ENCODE data around the gene PFKFB2. TPM values are rescaled to one million over a fixed set of nuclear protein-coding genes. Genes with fewer than 3 reads are reported as not detected.

The PFKFB2 gene
- total and polyA plus RNA-seq, 7 experiments from 2014 or later: 0.64 to 4.6 (median 2.5) TPM

DNA sequence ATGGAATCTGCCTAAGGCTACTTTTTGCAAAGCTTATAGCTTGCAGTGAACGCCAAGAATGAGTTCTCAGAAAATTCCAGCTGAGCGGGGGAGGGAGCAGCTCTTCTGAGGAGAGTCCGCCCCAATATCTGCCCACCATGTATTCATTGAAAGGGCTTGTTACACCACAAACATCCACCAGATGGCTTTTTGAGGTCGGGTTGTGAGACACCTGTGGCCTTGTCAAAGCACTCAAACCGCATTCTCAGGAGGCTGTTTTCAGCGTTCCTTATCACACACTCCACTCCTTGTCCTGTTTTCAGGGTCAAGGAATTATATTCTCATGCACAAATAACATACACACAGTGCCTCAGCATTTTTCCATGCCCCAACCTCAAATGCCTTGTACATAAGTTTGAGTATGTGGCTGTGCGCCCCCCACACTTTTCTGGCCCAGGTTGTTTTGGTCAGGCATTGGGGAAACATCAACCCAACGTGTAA is 31.7 kb downstream of the PFKFB2 start:
- no peaks in the 10 kb centered on the region for H3K9me3 ChIP-seq (ENCODE audit: control insufficient read depth in 2 of 3, low read length in 3 of 3)
- no peaks in the 10 kb centered on the region for H3K27me3 ChIP-seq (ENCODE audit: control insufficient read depth in 2 of 2, insufficient read depth in 2 of 2, low read length in 2 of 2)
- ATAC-seq (peak; percentile 67), DNase-seq (peak in 8 of 9 donors; percentile 43 to 71 (median 62))
- peaks cover 0 to 15% of the 10 kb centered on the region in 2 donors for H3K4me1 ChIP-seq (ENCODE audit: control insufficient read depth in 2 of 2, insufficient read depth in 2 of 2, low read length in 2 of 2)
- H3K27ac ChIP-seq (ENCODE audit: low read depth, low read length): no peak overlapping the region
- H3K27me3 Mint-ChIP-seq: peaks cover 0 to 34% (median 0%) of the 10 kb centered on the region in 5 donors
- ChIA-PET CTCF (interaction anchor here (0.6 to 4.9 kb wide), 20 partner anchors 9 to 754 kb away, joined by 3 to 63 read pairs (median 4); partner anchors contain the start of gene PFKFB2), POLR2A (interaction anchor here (0.5 to 1.7 kb wide), 4 partner anchors 9 to 320 kb away, joined by 3 to 6 read pairs (median 4); partner anchors contain the start of gene CD55)
- H3K36me3 Mint-ChIP-seq: no peaks in the 10 kb centered on the region
- no peaks in the 10 kb centered on the region for H3K36me3 ChIP-seq (ENCODE audit: control insufficient read depth in 2 of 3, insufficient read depth in 3 of 3, low read length in 3 of 3)
- intact Hi-C loops (cut with micrococcal nuclease): loop anchor here (1.0 to 5.0 kb wide), 5 partner anchors 97 to 415 kb away; partner anchors contain the start of gene CD55 (in 1 of the 2)
- no peaks in the 10 kb centered on the region for H3K9me3 Mint-ChIP-seq
- peaks cover 3 to 33% (median 32%) of the 10 kb centered on the region in 7 donors for H3K4me1 Mint-ChIP-seq
- H3K4me3 Mint-ChIP-seq: no peak overlapping the region
- peak overlapping the region in 5 of 9 donors; percentile 5 to 78 (median 53) for H3K27ac Mint-ChIP-seq
- H3K4me3 ChIP-seq (ENCODE audit: low read length): no peak overlapping the region

DNA sequence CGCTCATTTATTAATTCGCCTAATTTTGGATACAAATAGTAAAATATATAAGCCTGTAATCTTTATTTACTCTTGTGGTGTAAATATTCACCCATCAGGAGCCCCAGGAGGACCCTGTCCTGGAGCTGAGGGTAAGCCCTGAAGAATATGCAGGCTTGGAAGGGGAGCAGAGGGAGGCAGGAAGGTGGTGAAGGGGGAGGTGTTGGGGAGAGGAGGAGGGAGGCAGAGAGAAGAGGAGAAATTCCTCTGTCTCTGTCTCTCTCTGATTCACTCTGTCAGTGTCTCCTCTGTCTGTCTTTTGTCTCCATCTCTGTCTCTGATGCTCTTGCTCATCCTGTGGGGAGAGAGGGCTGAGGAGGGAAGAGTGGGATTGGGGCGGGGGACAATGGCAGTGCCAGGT is 32.8 kb downstream of the PFKFB2 start:
- H3K27me3 ChIP-seq (ENCODE audit: control insufficient read depth in 2 of 2, insufficient read depth in 2 of 2, low read length in 2 of 2): no peaks in the 10 kb centered on the region
- intact Hi-C loops (cut with micrococcal nuclease): loop anchor here (5.0 kb wide), 1 partner anchor 251 kb away; no protein-coding TSS in a partner anchor
- H3K4me3 Mint-ChIP-seq: no peak overlapping the region

DNA sequence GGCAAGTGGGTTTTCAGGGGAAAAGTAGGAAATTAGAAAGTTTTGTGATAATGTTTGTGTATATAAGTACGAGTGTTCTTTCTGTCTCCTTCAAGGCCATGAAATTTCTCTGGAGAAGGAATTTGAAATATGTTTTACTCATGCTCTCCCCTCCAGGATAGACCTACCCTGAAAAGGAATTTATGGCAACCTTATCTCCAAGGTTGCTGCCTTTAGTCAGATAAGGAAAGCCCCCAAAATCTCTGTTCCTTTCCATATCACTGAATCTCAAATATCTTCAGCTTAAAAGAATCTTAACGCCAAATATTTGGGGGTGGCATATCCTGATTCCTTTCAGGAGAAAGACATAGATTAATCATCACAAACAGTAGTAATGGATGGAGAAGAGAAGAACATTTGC is 35.1 kb downstream of the PFKFB2 start:
- H3K4me3 Mint-ChIP-seq: peak overlapping the region in 6 of 10 donors; percentile 8 to 93 (median 84)
- H3K4me1 Mint-ChIP-seq: peaks cover 3 to 40% (median 36%) of the 10 kb centered on the region in 7 donors
- peaks cover 0 to 19% of the 10 kb centered on the region in 2 donors for H3K4me1 ChIP-seq (ENCODE audit: control insufficient read depth in 2 of 2, insufficient read depth in 2 of 2, low read length in 2 of 2)
- no peaks in the 10 kb centered on the region for H3K36me3 ChIP-seq (ENCODE audit: control insufficient read depth in 2 of 3, insufficient read depth in 3 of 3, low read length in 3 of 3)
- POLR2A ChIA-PET: interaction anchor here (0.5 to 0.7 kb wide), 2 partner anchors 36 to 61 kb away, joined by 3 read pairs; no protein-coding TSS in a partner anchor
- intact Hi-C loops (cut with micrococcal nuclease): loop anchor here (5.0 kb wide), 1 partner anchor 249 kb away; no protein-coding TSS in a partner anchor
- CTCF ChIA-PET: interaction anchor here (0.9 to 3.1 kb wide), 4 partner anchors 14 to 413 kb away, joined by 3 to 13 read pairs (median 6); no protein-coding TSS in a partner anchor
- peaks cover 0 to 4% of the 10 kb centered on the region in 2 donors for H3K27me3 ChIP-seq (ENCODE audit: control insufficient read depth in 2 of 2, insufficient read depth in 2 of 2, low read length in 2 of 2)
- H3K4me3 ChIP-seq (ENCODE audit: low read length): no peak overlapping the region
- H3K9me3 Mint-ChIP-seq: no peaks in the 10 kb centered on the region
- H3K9me3 ChIP-seq (ENCODE audit: control insufficient read depth in 2 of 3, low read length in 3 of 3): no peaks in the 10 kb centered on the region
- no peak for DNase-seq
- H3K27ac Mint-ChIP-seq: peak overlapping the region in 5 of 9 donors; percentile 73 to 96 (median 90)
- H3K36me3 Mint-ChIP-seq: no peaks in the 10 kb centered on the region
- peaks cover 0 to 14% (median 3%) of the 10 kb centered on the region in 5 donors for H3K27me3 Mint-ChIP-seq
- ATAC-seq: no peak
- no peak overlapping the region for H3K27ac ChIP-seq (ENCODE audit: low read depth, low read length)

More for the DNA sequence above, 32.8 kb downstream of the PFKFB2 start:
- Mint-ChIP-seq H3K27ac (no peak overlapping the region), H3K9me3 (no peaks in the 10 kb centered on the region), H3K36me3 (no peaks in the 10 kb centered on the region), H3K4me1 (peaks cover 3 to 40% (median 33%) of the 10 kb centered on the region in 7 donors), H3K27me3 (peaks cover 0 to 31% (median 0%) of the 10 kb centered on the region in 5 donors)
- Histone ChIP-seq H3K9me3 (ENCODE audit: control insufficient read depth in 2 of 3, low read length in 3 of 3) (no peaks in the 10 kb centered on the region), H3K36me3 (ENCODE audit: control insufficient read depth in 2 of 3, insufficient read depth in 3 of 3, low read length in 3 of 3) (no peaks in the 10 kb centered on the region), H3K27ac (ENCODE audit: low read depth, low read length) (no peak overlapping the region), H3K4me1 (ENCODE audit: control insufficient read depth in 2 of 2, insufficient read depth in 2 of 2, low read length in 2 of 2) (peaks cover 0 to 19% of the 10 kb centered on the region in 2 donors), H3K4me3 (ENCODE audit: low read length) (no peak overlapping the region)
- ATAC-seq (no peak), DNase-seq (no peak)
- ChIA-PET POLR2A (interaction anchor here (0.6 kb wide), 1 partner anchor 8 kb away, joined by 3 read pairs; no protein-coding TSS in a partner anchor), CTCF (interaction anchor here (2.4 to 4.9 kb wide), 3 partner anchors 96 to 414 kb away, joined by 9 to 63 read pairs (median 26); no protein-coding TSS in a partner anchor)

- CTCF ChIA-PET: interaction anchor here (0.9 to 3.1 kb wide), 7 partner anchors 9 to 411 kb away, joined by 3 to 13 read pairs (median 3); partner anchors contain the start of gene PFKFB2
- peak in 7 of 9 donors; percentile 41 to 74 (median 57) for DNase-seq
- Mint-ChIP-seq H3K4me3 (peak within 1 kb of the TSS; percentile 76 to 93 (median 87)), H3K27ac (peak within 1 kb of the TSS; percentile 73 to 96 (median 89)), H3K27me3 (peaks cover 0 to 10% (median 3%) of the 10 kb centered on the region in 5 donors), H3K9me3 (no peaks in the 10 kb centered on the region), H3K4me1 (peaks cover 3 to 40% (median 36%) of the 10 kb centered on the region in 7 donors), H3K36me3 (no peaks in the 10 kb centered on the region)
- H3K4me1 ChIP-seq (ENCODE audit: control insufficient read depth in 2 of 2, insufficient read depth in 2 of 2, low read length in 2 of 2): peaks cover 0 to 19% of the 10 kb centered on the region in 2 donors
- no peaks in the 10 kb centered on the region for H3K36me3 ChIP-seq (ENCODE audit: control insufficient read depth in 2 of 3, insufficient read depth in 3 of 3, low read length in 3 of 3)
- H3K27ac ChIP-seq (ENCODE audit: low read depth, low read length): peak within 1 kb of the TSS; percentile 49
- POLR2A ChIA-PET: interaction anchor here (0.5 to 1.4 kb wide), 5 partner anchors 12 to 324 kb away, joined by 3 to 7 read pairs (median 3); partner anchors contain the start of gene CD55
- ATAC-seq: peak; percentile 94
- H3K4me3 ChIP-seq (ENCODE audit: low read length): peak within 1 kb of the TSS; percentile 17
- no peaks in the 10 kb centered on the region for H3K9me3 ChIP-seq (ENCODE audit: control insufficient read depth in 2 of 3, low read length in 3 of 3)
- peaks cover 0 to 4% of the 10 kb centered on the region in 2 donors for H3K27me3 ChIP-seq (ENCODE audit: control insufficient read depth in 2 of 2, insufficient read depth in 2 of 2, low read length in 2 of 2)
- intact Hi-C loops (cut with micrococcal nuclease): loop anchor here (1.0 to 5.0 kb wide), 2 partner anchors 232 to 248 kb away; partner anchors contain the start of gene CD55 (in 2 of the 2)
These were observed 35.9 kb downstream of the PFKFB2 start, which contains the start of gene C4BPB for GRCh38 chr1:207088701-207089626. Gene C4BPB, plus strand, starts transcription at chr1:207088860. Its CDS starts 672 bp downstream, at chr1:207089532.

- no peaks in the 10 kb centered on the region for H3K36me3 ChIP-seq (ENCODE audit: control insufficient read depth in 2 of 3, insufficient read depth in 3 of 3, low read length in 3 of 3)
- Mint-ChIP-seq H3K4me3 (peak overlapping the region; percentile 76 to 93 (median 87)), H3K4me1 (peaks cover 3 to 36% (median 34%) of the 10 kb centered on the region in 7 donors), H3K36me3 (no peaks in the 10 kb centered on the region), H3K27ac (peak overlapping the region; percentile 73 to 96 (median 89)), H3K9me3 (no peaks in the 10 kb centered on the region), H3K27me3 (peaks cover 0 to 3% (median under 1%) of the 10 kb centered on the region in 5 donors)
- ChIA-PET CTCF (interaction anchor here (0.9 to 3.1 kb wide), 6 partner anchors 10 to 410 kb away, joined by 3 to 13 read pairs (median 4); partner anchors contain the start of gene PFKFB2), POLR2A (interaction anchor here (0.7 to 1.4 kb wide), 4 partner anchors 11 to 368 kb away, joined by 3 to 7 read pairs (median 4); partner anchors contain the start of gene CD55)
- no peaks in the 10 kb centered on the region for H3K9me3 ChIP-seq (ENCODE audit: control insufficient read depth in 2 of 3, low read length in 3 of 3)
- H3K4me3 ChIP-seq (ENCODE audit: low read length): peak overlapping the region; percentile 17
- intact Hi-C loops (cut with micrococcal nuclease): loop anchor here (1.0 to 5.0 kb wide), 2 partner anchors 232 to 248 kb away; partner anchors contain the start of gene CD55 (in 2 of the 2)
- peaks cover 0 to 18% of the 10 kb centered on the region in 2 donors for H3K4me1 ChIP-seq (ENCODE audit: control insufficient read depth in 2 of 2, insufficient read depth in 2 of 2, low read length in 2 of 2)
- ATAC-seq (no peak), DNase-seq (no peak)
- peaks cover 0 to 4% of the 10 kb centered on the region in 2 donors for H3K27me3 ChIP-seq (ENCODE audit: control insufficient read depth in 2 of 2, insufficient read depth in 2 of 2, low read length in 2 of 2)
- peak overlapping the region; percentile 49 for H3K27ac ChIP-seq (ENCODE audit: low read depth, low read length)
These were observed 36.7 kb downstream of the PFKFB2 start for GRCh38 chr1:207089627-207090355.
